Fibroblast of villous mesenchyme (primary cell): ENCODE results near the gene PLXNA1. TPM values are rescaled to one million over a fixed set of nuclear protein-coding genes. Genes with fewer than 3 reads are reported as not detected.

Experiments used
- DNase-seq: peaks from one replicate; pipeline ENCODE4 v3.0.0-alpha.2; 2010; ENCODE audit warnings: low read depth
- H3K4me3 ChIP-seq: 2 replicates; pipeline ENCODE4 v1.5.1; 2011; ENCODE audit warnings: low read depth, mild to moderate bottlenecking, low read length
- total RNA-seq: library from RNA; depleted of rRNA; stranded (reverse); fragments of >200 nt; gene quantifications from 2 replicates; pipeline ENCODE4 v1.2.3, GENCODE V29; 2012
- TF ChIP-seq, protein P1 (sequence below): IDR thresholded peaks from 2 replicates; pipeline ENCODE4 v1.5.1; 2012; ENCODE audit warnings: low read depth, mild to moderate bottlenecking, low read length; ENCODE audit not compliant: insufficient read depth

PLXNA1 gene
- total RNA-seq, 1 donor = 63.0 TPM

DNA sequence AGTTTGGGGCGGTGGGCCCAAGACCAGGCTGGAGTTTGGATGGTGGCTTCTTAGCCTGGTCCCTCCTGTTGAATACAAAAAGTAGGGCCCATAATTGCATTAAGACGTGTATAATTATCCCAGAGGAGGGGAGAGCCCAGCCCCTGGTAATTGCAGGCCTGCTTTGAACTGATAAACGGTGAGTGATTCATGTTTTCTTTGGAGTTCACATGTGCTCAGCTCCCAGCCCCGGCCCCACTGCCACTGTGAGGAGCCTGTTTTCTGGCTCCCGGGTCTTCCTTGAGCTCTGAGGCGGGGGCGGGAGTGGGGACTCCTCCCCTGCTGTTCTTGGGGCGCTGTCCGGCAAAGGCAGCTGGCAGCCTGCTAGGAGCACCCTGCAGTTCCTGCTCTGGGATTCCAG, 3.1 kb downstream of the PLXNA1 start:
- no peak for DNase-seq
- no peak overlapping the region for H3K4me3 ChIP-seq
- TF ChIP-seq, protein P1, sequence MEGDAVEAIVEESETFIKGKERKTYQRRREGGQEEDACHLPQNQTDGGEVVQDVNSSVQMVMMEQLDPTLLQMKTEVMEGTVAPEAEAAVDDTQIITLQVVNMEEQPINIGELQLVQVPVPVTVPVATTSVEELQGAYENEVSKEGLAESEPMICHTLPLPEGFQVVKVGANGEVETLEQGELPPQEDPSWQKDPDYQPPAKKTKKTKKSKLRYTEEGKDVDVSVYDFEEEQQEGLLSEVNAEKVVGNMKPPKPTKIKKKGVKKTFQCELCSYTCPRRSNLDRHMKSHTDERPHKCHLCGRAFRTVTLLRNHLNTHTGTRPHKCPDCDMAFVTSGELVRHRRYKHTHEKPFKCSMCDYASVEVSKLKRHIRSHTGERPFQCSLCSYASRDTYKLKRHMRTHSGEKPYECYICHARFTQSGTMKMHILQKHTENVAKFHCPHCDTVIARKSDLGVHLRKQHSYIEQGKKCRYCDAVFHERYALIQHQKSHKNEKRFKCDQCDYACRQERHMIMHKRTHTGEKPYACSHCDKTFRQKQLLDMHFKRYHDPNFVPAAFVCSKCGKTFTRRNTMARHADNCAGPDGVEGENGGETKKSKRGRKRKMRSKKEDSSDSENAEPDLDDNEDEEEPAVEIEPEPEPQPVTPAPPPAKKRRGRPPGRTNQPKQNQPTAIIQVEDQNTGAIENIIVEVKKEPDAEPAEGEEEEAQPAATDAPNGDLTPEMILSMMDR = no peak

- no peak for DNase-seq
- TF ChIP-seq, protein P1 = no peak
- H3K4me3 ChIP-seq = no peak overlapping the region
Measured at GRCh38 chr3:126987129-126987528, 4.2 kb downstream of the PLXNA1 start.

- no peak for DNase-seq
- TF ChIP-seq, protein P1 = no peak
- H3K4me3 ChIP-seq = no peak overlapping the region
Measured at GRCh38 chr3:126987596-126987995, 4.7 kb downstream of the PLXNA1 start.

DNA sequence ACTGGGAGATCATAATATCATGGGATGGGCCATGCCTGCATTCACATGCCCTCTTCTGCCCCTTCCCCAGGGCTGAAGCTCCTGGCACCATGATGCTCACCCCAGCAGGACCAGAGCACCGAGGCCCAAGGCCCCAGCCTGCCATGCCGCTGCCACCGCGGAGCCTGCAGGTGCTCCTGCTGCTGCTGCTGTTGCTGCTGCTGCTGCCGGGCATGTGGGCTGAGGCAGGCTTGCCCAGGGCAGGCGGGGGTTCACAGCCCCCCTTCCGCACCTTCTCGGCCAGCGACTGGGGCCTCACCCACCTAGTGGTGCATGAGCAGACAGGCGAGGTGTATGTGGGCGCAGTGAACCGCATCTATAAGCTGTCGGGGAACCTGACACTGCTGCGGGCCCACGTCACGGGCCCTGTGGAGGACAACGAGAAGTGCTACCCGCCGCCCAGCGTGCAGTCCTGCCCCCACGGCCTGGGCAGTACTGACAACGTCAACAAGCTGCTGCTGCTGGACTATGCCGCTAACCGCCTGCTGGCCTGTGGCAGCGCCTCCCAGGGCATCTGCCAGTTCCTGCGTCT, 5.6 kb downstream of the PLXNA1 start:
- no peak for DNase-seq
- TF ChIP-seq, protein P1 = no peak
- no peak overlapping the region for H3K4me3 ChIP-seq

- no peak overlapping the region for H3K4me3 ChIP-seq
- TF ChIP-seq, protein P1 = no peak
- no peak for DNase-seq
Measured at GRCh38 chr3:126989316-126990023, 6.6 kb downstream of the PLXNA1 start.

DNA sequence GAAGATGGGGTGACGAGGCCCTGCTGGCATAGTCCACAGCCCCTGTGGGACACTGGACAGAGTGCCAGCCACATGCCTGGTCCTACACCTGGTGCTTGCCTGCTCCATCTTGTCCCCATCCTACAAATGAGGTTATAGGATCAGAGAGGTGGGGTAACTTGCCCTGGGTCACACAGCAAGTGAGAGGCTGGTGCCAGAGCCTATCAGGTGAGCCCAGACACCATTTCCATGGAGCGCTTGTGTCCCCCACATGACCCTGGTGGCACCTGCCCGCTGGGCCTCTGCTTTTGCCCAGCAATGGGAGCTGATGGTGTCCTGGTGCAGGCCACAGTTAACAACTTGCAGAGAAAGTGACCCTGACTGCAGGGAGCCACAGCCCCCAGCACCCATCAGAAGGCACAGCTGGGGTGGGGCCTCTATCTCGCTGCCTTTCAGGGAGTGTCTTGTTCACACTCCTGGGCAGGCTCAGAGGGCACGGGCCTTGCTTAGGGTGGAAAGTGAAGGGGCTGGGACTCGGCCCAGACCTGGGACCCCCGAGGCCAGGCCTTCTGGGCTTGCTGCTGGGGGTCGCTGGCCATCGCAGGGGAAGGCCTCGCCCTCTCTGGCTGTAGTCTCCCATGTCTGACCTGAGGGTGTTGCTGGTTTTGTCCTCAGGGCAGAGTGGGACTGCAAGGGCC, 7.2 kb downstream of the PLXNA1 start:
- TF ChIP-seq, protein P1 = no peak
- no peak overlapping the region for H3K4me3 ChIP-seq
- DNase-seq = no peak

DNA sequence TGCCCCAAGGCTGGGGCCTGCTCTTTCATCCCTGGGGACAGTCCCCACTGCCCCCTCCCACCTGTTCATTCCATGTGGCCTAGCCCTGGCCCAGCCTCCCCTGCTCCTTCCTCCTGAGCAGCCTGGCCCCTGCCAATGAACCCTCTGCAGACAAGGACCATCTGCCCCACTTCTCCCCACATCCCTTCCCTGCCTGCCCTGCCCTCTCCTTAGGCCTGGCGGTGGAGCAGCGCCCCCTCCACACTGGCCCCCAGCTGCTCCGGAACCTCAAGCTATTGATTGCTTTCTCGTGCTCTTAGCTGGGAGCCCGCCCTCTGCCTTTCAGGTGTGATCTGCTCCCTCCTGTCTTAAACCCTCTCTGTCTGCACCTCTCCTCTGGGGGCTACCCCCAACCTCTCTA, 8.0 kb downstream of the PLXNA1 start:
- DNase-seq = no peak
- no peak overlapping the region for H3K4me3 ChIP-seq
- TF ChIP-seq, protein P1 = no peak
